ENCODE results near the gene B4GALT1. TPM values are rescaled to one million over a fixed set of nuclear protein-coding genes. Genes with fewer than 3 reads are reported as not detected.

Gene B4GALT1
- total RNA-seq, 2 experiments from 2014 or later = 12.8 to 38.7 TPM

DNA sequence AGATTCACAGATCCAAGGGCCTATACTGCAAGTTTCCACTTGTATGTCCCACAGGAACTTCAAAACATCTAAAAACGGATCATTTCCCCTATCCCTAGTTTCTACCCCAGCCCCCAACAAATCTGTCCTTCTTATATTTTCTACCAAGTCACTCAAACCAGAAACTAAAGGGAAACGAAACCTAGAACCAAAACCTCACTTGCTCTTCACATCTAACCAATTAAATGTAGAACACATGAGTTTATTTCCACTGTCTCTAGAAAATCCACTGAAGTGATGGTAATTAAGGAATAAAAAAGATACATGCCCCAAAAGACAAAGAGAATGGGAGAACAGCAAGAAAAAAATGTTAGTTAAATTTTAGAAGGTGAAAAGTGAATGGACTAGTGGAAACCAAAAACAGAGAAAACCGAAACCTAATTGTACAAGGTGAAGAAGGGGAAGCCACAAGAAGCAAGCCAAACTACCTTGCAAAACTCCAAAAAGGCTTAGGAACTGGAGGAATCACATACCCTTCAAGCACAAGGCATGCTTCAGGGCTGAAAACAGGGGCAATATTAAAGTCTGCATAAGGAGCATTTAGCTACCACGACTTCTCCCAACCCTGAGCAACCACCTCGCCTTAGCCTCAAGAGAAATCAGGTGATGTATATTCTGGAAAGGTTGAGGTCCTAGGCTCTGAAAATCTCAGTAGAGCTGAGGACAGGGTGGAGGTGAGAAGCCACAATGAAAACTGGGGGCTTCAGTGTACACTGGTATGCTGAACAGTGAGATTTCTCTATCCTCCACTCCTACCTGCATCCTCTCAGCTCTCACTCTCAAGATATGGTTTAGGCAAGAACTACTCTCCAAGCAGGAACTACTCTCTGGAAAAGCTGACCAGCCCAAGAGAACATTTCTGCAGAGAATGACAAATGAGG is 101.7 kb downstream of the B4GALT1 start:
- Histone ChIP-seq H3K9me2 (ENCODE audit: insufficient read depth, low read length) (no peaks in the 10 kb centered on the region), H3K9me3 (ENCODE audit: low read length) (no peaks in the 10 kb centered on the region), H2AFZ (ENCODE audit: low read length) (no peak overlapping the region), H3K27ac (ENCODE audit: low read depth, low read length, poor library complexity, severe bottlenecking) (peak overlapping the region; percentile 63), H3K4me2 (ENCODE audit: low read length) (peak overlapping the region; percentile 64), H3K4me1 (ENCODE audit: insufficient read depth, low read length, poor library complexity, severe bottlenecking) (peaks cover 16% of the 10 kb centered on the region), H3K79me2 (ENCODE audit: insufficient read depth, low read depth, low read length) (peaks cover 6% of the 10 kb centered on the region; the same call in 1 of the 2 replicates), H4K20me1 (ENCODE audit: insufficient read depth, low read length) (no peaks in the 10 kb centered on the region), H3K4me3 (ENCODE audit: low read depth, low read length, poor library complexity, severe bottlenecking) (no peak overlapping the region), H3K36me3 (ENCODE audit: insufficient read depth, low read length) (peaks cover 84% of the 10 kb centered on the region)
- ChIA-PET CTCF (ENCODE audit: unreplicated experiment) (no interaction called here), POLR2A (interaction anchor here (0.7 to 0.9 kb wide), 2 partner anchors 18 to 26 kb away, joined by 3 read pairs; no protein-coding TSS in a partner anchor)
- TF ChIP-seq, protein P1, sequence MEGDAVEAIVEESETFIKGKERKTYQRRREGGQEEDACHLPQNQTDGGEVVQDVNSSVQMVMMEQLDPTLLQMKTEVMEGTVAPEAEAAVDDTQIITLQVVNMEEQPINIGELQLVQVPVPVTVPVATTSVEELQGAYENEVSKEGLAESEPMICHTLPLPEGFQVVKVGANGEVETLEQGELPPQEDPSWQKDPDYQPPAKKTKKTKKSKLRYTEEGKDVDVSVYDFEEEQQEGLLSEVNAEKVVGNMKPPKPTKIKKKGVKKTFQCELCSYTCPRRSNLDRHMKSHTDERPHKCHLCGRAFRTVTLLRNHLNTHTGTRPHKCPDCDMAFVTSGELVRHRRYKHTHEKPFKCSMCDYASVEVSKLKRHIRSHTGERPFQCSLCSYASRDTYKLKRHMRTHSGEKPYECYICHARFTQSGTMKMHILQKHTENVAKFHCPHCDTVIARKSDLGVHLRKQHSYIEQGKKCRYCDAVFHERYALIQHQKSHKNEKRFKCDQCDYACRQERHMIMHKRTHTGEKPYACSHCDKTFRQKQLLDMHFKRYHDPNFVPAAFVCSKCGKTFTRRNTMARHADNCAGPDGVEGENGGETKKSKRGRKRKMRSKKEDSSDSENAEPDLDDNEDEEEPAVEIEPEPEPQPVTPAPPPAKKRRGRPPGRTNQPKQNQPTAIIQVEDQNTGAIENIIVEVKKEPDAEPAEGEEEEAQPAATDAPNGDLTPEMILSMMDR (conservative IDR thresholded peaks at IDR 0.05; ENCODE audit: low read length) = no peak
- no peak for TF ChIP-seq EZH2phosphoT487 (IDR thresholded peaks at IDR 0.05; ENCODE audit: borderline replicate concordance, low read depth, low read length)
- BruUV-seq (replicated peaks) = no TSS peak
- peak; percentile 35 for DNase-seq (ENCODE audit: low spot score)
- intact Hi-C loops (cut with micrococcal nuclease; ENCODE audit: unreplicated experiment) = no loop called here

Small RNAs within 50 kb of the gene (small RNA-seq; reads per million reads assigned to genes)
- gene RNU4ATAC15P = not detected

Other genes with a start within 250 kb of the B4GALT1 start
- 51.0 TPM in 2 replicates for gene APTX, start 165.7 kb downstream of the B4GALT1 start, total RNA-seq (2014; rRNA removed; shearing (Covaris generic))
- gene APTX, start 165.7 kb downstream of the B4GALT1 start, total RNA-seq (2022) = 48.3 and 52.2 TPM in 2 replicates
- gene DNAJA1, start 142.1 kb downstream of the B4GALT1 start, total RNA-seq (2014; rRNA removed; shearing (Covaris generic)) = 110 and 136 TPM in 2 replicates
- 65.3 and 109 TPM in 2 replicates for gene DNAJA1, start 142.1 kb downstream of the B4GALT1 start, total RNA-seq (2022)
- gene SMU1, start 90.7 kb downstream of the B4GALT1 start, total RNA-seq (2014; rRNA removed; shearing (Covaris generic)) = 20.0 and 22.0 TPM in 2 replicates
- gene SMU1, start 90.7 kb downstream of the B4GALT1 start, total RNA-seq (2022) = 26.7 and 27.9 TPM in 2 replicates
- 0.51 TPM in 1 of 2 replicates, not detected in the other for gene SPINK4, start 72.8 kb upstream of the B4GALT1 start, total RNA-seq (2014; rRNA removed; shearing (Covaris generic))
- gene SPINK4, start 72.8 kb upstream of the B4GALT1 start, total RNA-seq (2022) = not detected in 2 replicates
- 48.1 and 68.3 TPM in 2 replicates for gene BAG1, start 97.4 kb upstream of the B4GALT1 start, total RNA-seq (2014; rRNA removed; shearing (Covaris generic))
- 69.6 and 86.0 TPM in 2 replicates for gene BAG1, start 97.4 kb upstream of the B4GALT1 start, total RNA-seq (2022)
- gene CHMP5, start 97.7 kb upstream of the B4GALT1 start, total RNA-seq (2014; rRNA removed; shearing (Covaris generic)) = 31.2 and 39.7 TPM in 2 replicates
- 50.1 and 51.5 TPM in 2 replicates for gene CHMP5, start 97.7 kb upstream of the B4GALT1 start, total RNA-seq (2022)
- gene NFX1, start 123.2 kb upstream of the B4GALT1 start, total RNA-seq (2014; rRNA removed; shearing (Covaris generic)) = 32.3 and 35.8 TPM in 2 replicates
- 53.9 and 58.3 TPM in 2 replicates for gene NFX1, start 123.2 kb upstream of the B4GALT1 start, total RNA-seq (2022)
- gene AQP7, start 235.2 kb upstream of the B4GALT1 start, total RNA-seq (2014; rRNA removed; shearing (Covaris generic)) = not detected in 2 replicates
- gene AQP7, start 235.2 kb upstream of the B4GALT1 start, total RNA-seq (2022) = 1.4 and 2.2 TPM in 2 replicates

Data from OCI-LY7 (cell line).